Activated gamma-delta T cell treated with Interleukin-2 at 50 U/mL for 16 hours (primary cell): ENCODE data around the gene ITSN1.

ENCODE experiments used
- DNase-seq: peaks from one replicate; pipeline ENCODE4 v3.0.0-alpha.2; 2020

The ITSN1 gene

GRCh38 chr21:33940881-33941245, 298.6 kb downstream of the ITSN1 start:
- DNase-seq, result no peak

GRCh38 chr21:33942426-33942825, 300.1 kb downstream of the ITSN1 start:
- no peak for DNase-seq

- no peak for DNase-seq
Measured at GRCh38 chr21:33943293-33943692, 301.0 kb downstream of the ITSN1 start.

- DNase-seq, result no peak
Measured at GRCh38 chr21:33944185-33944763, 302.0 kb downstream of the ITSN1 start.

- no peak for DNase-seq
Measured at GRCh38 chr21:33945652-33946270, 303.5 kb downstream of the ITSN1 start.

GRCh38 chr21:33947451-33948095, 305.3 kb downstream of the ITSN1 start:
- peak; percentile 85 for DNase-seq

GRCh38 chr21:33948096-33948950, 306.0 kb downstream of the ITSN1 start:
- peak; percentile 88 for DNase-seq

- no peak for DNase-seq
Measured at GRCh38 chr21:33948951-33949444, 306.7 kb downstream of the ITSN1 start.
